Kidney (tissue), 14 donors: Measurements from ENCODE around the gene SRPX2. TPM values are rescaled to one million over a fixed set of nuclear protein-coding genes. Genes with fewer than 3 reads are reported as not detected.

Source experiments
- DNase-seq, 5 donors: peaks; one replicate each; pipeline ENCODE4 v3.0.0-alpha.2; 2013 to 2020
- FAIRE-seq: peaks from 2 replicates; lab custom pipeline; 2012; peaks lifted over from hg19 to GRCh38; lab: Jason Lieb, UNC
- H3K27ac ChIP-seq, 2 donors: one replicate each; pipeline ENCODE4 v1.7.0; 2013; ENCODE audit warnings: low read depth in 2 of 2, low read length in 2 of 2, inconsistent platforms in 1 of 2
- H3K27me3 ChIP-seq: one replicate; pipeline ENCODE4 v1.7.1; 2013; ENCODE audit warnings: low read length, inconsistent platforms; ENCODE audit not compliant: control insufficient read depth, insufficient read depth
- H3K36me3 ChIP-seq, 3 donors: one replicate each; pipeline versions ENCODE4 v1.7.0 to v1.7.1; 2013; ENCODE audit warnings: low read length in 3 of 3, control low read depth in 1 of 3, inconsistent platforms in 1 of 3; ENCODE audit not compliant: insufficient read depth in 3 of 3, control insufficient read depth in 2 of 3
- H3K4me1 ChIP-seq, 3 donors: one replicate each; pipeline versions ENCODE4 v1.7.0 to v1.7.1; 2013; ENCODE audit warnings: low read length in 3 of 3, inconsistent platforms in 1 of 3, low read depth in 1 of 3; ENCODE audit not compliant: control insufficient read depth in 2 of 3, insufficient read depth in 2 of 3
- H3K4me3 ChIP-seq, 3 donors: one replicate each; pipeline versions ENCODE4 v1.7.0 to v1.8.1; 2013; ENCODE audit warnings: low read length in 3 of 3, control low read depth in 1 of 3, inconsistent platforms in 1 of 3
- H3K9ac ChIP-seq, 3 donors: one replicate each; pipeline versions ENCODE4 v1.7.0 to v1.7.1; 2013; ENCODE audit warnings: low read length in 3 of 3, control low read depth in 1 of 3, inconsistent platforms in 1 of 3
- H3K9me3 ChIP-seq, 3 donors: one replicate each; pipeline versions ENCODE4 v1.7.0 to v1.7.1; 2013; ENCODE audit warnings: low read length in 3 of 3, control low read depth in 1 of 3, inconsistent platforms in 1 of 3; ENCODE audit not compliant: control insufficient read depth in 2 of 3, insufficient read depth in 1 of 3
- intact Hi-C: fragments of 100-400 bp; cut with DNase I; formaldehyde crosslinking; loops from one replicate; pipeline ENCODE4 v1.11.1; 2022
- polyA plus RNA-seq: library from polyadenylated mRNA; stranded (reverse); fragments of 350-450 nt; fragmentation: Illumina TruSeq; extraction: RNeasy Lipid Tissue Mini Kit (QIAGEN cat#74804); gene quantifications from one replicate; pipeline ENCODE4 v1.2.3, GENCODE V29; 2014; ENCODE audit warnings: low read depth, low replicate concordance; ENCODE audit not compliant: insufficient read depth
- total RNA-seq: library from RNA; stranded (reverse); fragmentation: NEBNext Ultra II Directional; extraction: Animal tissue kit (Norgen Biotek cat#: 25700); gene quantifications from one replicate; pipeline ENCODE4 v1.2.1, GENCODE V29; 2021
- TF ChIP-seq, protein P1 (sequence below): IDR thresholded peaks from 3 replicates; pipeline ENCODE4 v1.5.1; 2012; ENCODE audit warnings: mild to moderate bottlenecking, moderate library complexity, borderline replicate concordance; ENCODE audit not compliant: insufficient read depth; ENCODE audit errors: extremely low read depth
- donor health status: control.
- donor health status: control.
- donor health status: control.
- donor health status: control.
- donor health status: control.
- donor health status: DM: yes; HTN: yes; CAD: no.
- donor health status: Normal renal cell carcinoma (clear cell type).

The SRPX2 gene
- total and polyA plus RNA-seq, 2 donors from 2014 or later, result 3.2 to 4.5 TPM

DNA sequence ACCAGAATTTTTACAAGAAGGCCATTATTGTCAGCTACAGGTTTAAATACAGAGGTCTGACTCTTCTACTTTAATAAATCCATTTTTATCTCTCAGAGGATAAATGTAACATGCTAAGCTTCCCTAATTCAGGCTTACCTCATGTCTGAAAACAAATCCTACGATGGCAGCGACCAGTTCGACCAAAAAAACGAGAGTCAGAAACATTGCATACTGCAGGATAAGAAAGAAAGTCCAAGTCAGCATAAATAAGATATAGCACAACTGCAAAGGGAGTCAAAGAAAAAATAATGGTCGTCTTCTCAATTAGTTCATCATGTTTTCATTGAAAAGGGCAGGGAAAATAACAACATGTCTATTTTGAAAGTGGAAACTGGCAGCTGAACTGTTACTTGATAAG is 9.0 kb upstream of the SRPX2 start:
- Histone ChIP-seq H3K36me3 (peaks cover 0 to 8% (median 0%) of the 10 kb centered on the region in 3 donors), H3K9ac (no peak overlapping the region), H3K4me1 (no peaks in the 10 kb centered on the region), H3K27me3 (peaks cover 2% of the 10 kb centered on the region), H3K4me3 (peak overlapping the region in 2 of 3 donors; percentile 61 to 82), H3K9me3 (no peaks in the 10 kb centered on the region), H3K27ac (no peak overlapping the region)
- no peak for DNase-seq
- no peak for FAIRE-seq
- intact Hi-C loops, result no loop called here
- TF ChIP-seq, protein P1, sequence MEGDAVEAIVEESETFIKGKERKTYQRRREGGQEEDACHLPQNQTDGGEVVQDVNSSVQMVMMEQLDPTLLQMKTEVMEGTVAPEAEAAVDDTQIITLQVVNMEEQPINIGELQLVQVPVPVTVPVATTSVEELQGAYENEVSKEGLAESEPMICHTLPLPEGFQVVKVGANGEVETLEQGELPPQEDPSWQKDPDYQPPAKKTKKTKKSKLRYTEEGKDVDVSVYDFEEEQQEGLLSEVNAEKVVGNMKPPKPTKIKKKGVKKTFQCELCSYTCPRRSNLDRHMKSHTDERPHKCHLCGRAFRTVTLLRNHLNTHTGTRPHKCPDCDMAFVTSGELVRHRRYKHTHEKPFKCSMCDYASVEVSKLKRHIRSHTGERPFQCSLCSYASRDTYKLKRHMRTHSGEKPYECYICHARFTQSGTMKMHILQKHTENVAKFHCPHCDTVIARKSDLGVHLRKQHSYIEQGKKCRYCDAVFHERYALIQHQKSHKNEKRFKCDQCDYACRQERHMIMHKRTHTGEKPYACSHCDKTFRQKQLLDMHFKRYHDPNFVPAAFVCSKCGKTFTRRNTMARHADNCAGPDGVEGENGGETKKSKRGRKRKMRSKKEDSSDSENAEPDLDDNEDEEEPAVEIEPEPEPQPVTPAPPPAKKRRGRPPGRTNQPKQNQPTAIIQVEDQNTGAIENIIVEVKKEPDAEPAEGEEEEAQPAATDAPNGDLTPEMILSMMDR, result no peak

DNA sequence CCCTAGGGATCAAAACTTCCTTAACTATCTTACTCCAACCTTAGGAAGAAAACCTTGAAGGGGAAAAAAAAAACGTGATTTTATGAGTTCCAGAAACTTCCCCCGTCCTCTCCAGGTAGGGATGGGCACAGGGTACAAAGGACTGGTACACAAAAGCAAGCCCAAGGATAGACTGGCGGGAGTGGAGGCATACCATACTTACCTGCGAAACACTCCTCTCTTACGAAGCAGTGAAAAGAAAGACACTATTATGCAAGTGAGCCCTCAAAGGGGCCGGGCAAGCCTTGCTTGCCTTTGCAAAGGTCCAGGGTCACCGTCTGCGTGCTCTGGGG is 8.0 kb upstream of the SRPX2 start:
- intact Hi-C loops, result no loop called here
- Histone ChIP-seq H3K36me3 (peaks cover 0 to 4% (median 0%) of the 10 kb centered on the region in 3 donors), H3K9ac (peak overlapping the region; percentile 15 to 71 (median 38))

DNA sequence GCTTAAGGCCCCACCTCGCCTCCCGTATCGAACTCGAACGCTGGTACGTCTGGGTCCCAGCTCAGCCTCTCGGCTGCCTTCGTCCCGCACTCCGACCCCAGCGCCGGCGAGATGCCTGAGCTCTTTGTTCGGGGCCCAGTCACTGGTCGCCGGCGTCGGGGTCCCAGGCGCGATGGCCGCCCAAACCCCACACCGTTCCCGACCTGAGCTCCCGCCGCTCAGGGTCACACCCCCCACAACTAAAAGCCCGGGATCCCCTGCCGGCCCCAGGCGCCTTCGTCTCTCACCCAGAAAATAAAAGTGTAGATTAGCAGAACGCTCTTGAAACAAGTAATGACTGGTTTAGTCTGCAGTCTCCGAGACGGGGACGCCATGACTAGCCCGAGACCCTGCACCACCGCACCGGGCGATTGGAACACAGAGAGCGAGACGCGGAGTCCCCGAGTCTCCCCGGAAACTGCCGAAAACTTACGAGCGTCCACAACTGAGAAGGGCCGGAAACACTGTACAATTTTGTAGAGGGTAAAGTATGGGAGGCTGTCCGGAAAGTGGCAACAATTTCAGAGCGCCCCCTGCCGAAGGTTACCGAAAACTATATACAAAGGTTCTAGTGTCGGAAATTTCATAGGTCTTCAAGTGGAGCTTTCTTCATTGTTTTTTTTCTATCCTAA is 7.5 kb upstream of the SRPX2 start, which contains the start of gene TSPAN6:
Gene TSPAN6 (minus strand): TSS at position 486 of the 671 bp plus-strand sequence. CDS start 112 bp downstream, at position 374.
- TF ChIP-seq, protein P1, result peak; percentile 37
- H3K9ac ChIP-seq, result peak within 1 kb of the TSS; percentile 15 to 71 (median 38)
- intact Hi-C loops, result no loop called here
- H3K27me3 ChIP-seq, result peaks cover 2% of the 10 kb centered on the region
- H3K36me3 ChIP-seq, result peaks cover 0 to 3% (median 0%) of the 10 kb centered on the region in 3 donors
- peak within 1 kb of the TSS in 1 of 2 donors; percentile 47 for H3K27ac ChIP-seq
- H3K9me3 ChIP-seq, result no peaks in the 10 kb centered on the region
- FAIRE-seq (peak; percentile 84), DNase-seq (peak; percentile 83 to 97 (median 93))
- no peaks in the 10 kb centered on the region for H3K4me1 ChIP-seq
- peak within 1 kb of the TSS; percentile 61 to 82 (median 72) for H3K4me3 ChIP-seq

More for the DNA sequence above, 8.0 kb upstream of the SRPX2 start:
- H3K27ac ChIP-seq, result peak overlapping the region in 1 of 2 donors; percentile 47
- no peaks in the 10 kb centered on the region for H3K9me3 ChIP-seq
- peaks cover 2% of the 10 kb centered on the region for H3K27me3 ChIP-seq
- DNase-seq (no peak), FAIRE-seq (no peak)
- no peaks in the 10 kb centered on the region for H3K4me1 ChIP-seq
- TF ChIP-seq, protein P1, result no peak
- H3K4me3 ChIP-seq, result peak overlapping the region; percentile 61 to 82 (median 72)
